Calu3 (cell line): ENCODE results near the gene CDH22. TPM values are rescaled to one million over a fixed set of nuclear protein-coding genes. Genes with fewer than 3 reads are reported as not detected.
A peak's percentile ranks its signal among the peaks of the same experiment; 100 is the strongest.

Experiments used
- BruUV-seq: library from RNA; stranded (reverse); fragments of 400-500 nt; replicated peaks from 2 replicates; lab custom pipeline; 2021; lab: Mats Ljungman, UMichigan
- CTCF ChIA-PET: fragments of 300-600 bp; sonication (Branson Sonifier 250); formaldehyde crosslinking; loops from one replicate; lab custom pipeline; 2022; ENCODE audit warnings: antibody characterized with exemption; lab: Charles Lee
- DNase-seq: peaks from one replicate; pipeline ENCODE4 v3.0.0; 2022
- H3K27ac Mint-ChIP-seq: one replicate; pipeline ENCODE4 v1.8.0; 2022; ENCODE audit warnings: mixed read lengths; ENCODE audit not compliant: unreplicated experiment
- H3K27me3 Mint-ChIP-seq: one replicate; pipeline ENCODE4 v1.8.0; 2022; ENCODE audit warnings: mixed read lengths; ENCODE audit not compliant: unreplicated experiment
- H3K36me3 Mint-ChIP-seq: one replicate; pipeline ENCODE4 v1.8.0; 2022; ENCODE audit warnings: mild to moderate bottlenecking, moderate library complexity, mixed read lengths; ENCODE audit not compliant: insufficient read depth, unreplicated experiment
- H3K4me1 Mint-ChIP-seq: one replicate; pipeline ENCODE4 v1.8.0; 2022; ENCODE audit warnings: mild to moderate bottlenecking, low read depth, mixed read lengths; ENCODE audit not compliant: unreplicated experiment
- H3K4me3 Mint-ChIP-seq: one replicate; pipeline ENCODE4 v1.8.0; 2022; ENCODE audit warnings: mild to moderate bottlenecking, low read depth, moderate library complexity, mixed read lengths; ENCODE audit not compliant: unreplicated experiment
- H3K9me3 Mint-ChIP-seq: one replicate; pipeline ENCODE4 v1.8.0; 2022; ENCODE audit warnings: low read depth, mixed read lengths; ENCODE audit not compliant: unreplicated experiment
- CTCF ChIP-seq: fragments of 200-600 bp; IDR thresholded peaks from one replicate; pipeline ENCODE4 v1.8.0; 2022; ENCODE audit warnings: antibody characterized with exemption; ENCODE audit not compliant: unreplicated experiment
- intact Hi-C: fragments of 100-400 bp; cut with micrococcal nuclease; formaldehyde crosslinking; loops from one replicate; pipeline ENCODE4 v1.10.0; 2022; ENCODE audit not compliant: unreplicated experiment
- total RNA-seq: library from RNA; stranded (reverse); gene quantifications from 2 replicates; pipeline ENCODE4 v1.2.3, GENCODE V29; 2022

Gene CDH22
- total RNA-seq, 1 experiment from 2014 or later = not detected

DNA sequence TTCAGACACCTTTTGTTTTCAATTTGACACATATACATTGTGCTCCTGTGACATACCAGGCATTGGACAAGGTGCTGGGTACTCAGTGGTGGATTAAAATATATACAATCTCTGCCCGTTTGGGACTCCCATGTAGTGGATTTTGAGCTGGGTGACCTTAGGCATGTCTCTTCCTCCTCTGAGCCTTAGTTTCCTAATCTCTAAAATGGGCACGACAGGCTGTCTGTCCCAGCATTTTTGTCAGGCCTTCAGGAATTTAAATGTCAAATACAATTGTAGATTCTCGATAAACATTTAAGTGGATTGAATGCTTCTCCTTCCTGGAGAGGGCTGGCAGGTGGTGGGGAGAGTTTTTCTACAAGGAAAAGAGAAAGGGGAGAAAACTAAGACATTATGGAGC is 22.6 kb downstream of the CDH22 start:
- Mint-ChIP-seq H3K27ac (no peak overlapping the region), H3K27me3 (no peaks in the 10 kb centered on the region)

GRCh38 chr20:46285072-46285471 is 23.2 kb downstream of the CDH22 start:
- intact Hi-C loops = no loop called here
- H3K36me3 Mint-ChIP-seq = no peaks in the 10 kb centered on the region
- DNase-seq = no peak
- H3K9me3 Mint-ChIP-seq = no peaks in the 10 kb centered on the region
- no peak for TF ChIP-seq CTCF
- no peaks in the 10 kb centered on the region for H3K27me3 Mint-ChIP-seq
- no peak overlapping the region for H3K27ac Mint-ChIP-seq
- CTCF ChIA-PET = no interaction called here
- peaks cover 27% of the 10 kb centered on the region for H3K4me1 Mint-ChIP-seq
- BruUV-seq = no TSS peak
- H3K4me3 Mint-ChIP-seq = no peak overlapping the region

More for the DNA sequence above, 22.6 kb downstream of the CDH22 start:
- TF ChIP-seq CTCF = no peak
- DNase-seq = no peak
- H3K36me3 Mint-ChIP-seq = no peaks in the 10 kb centered on the region
- intact Hi-C loops = no loop called here
- no peaks in the 10 kb centered on the region for H3K9me3 Mint-ChIP-seq
- CTCF ChIA-PET = no interaction called here
- H3K4me1 Mint-ChIP-seq = peaks cover 25% of the 10 kb centered on the region
- BruUV-seq = no TSS peak
- no peak overlapping the region for H3K4me3 Mint-ChIP-seq

- intact Hi-C loops = no loop called here
- BruUV-seq = no TSS peak
- no peak overlapping the region for H3K27ac Mint-ChIP-seq
- H3K36me3 Mint-ChIP-seq = no peaks in the 10 kb centered on the region
- DNase-seq = no peak
- no peaks in the 10 kb centered on the region for H3K27me3 Mint-ChIP-seq
- no peaks in the 10 kb centered on the region for H3K9me3 Mint-ChIP-seq
- CTCF ChIA-PET = interaction anchor here (0.6 kb wide), 1 partner anchor 10 kb away, joined by 5 read pairs; no protein-coding TSS in a partner anchor
- H3K4me1 Mint-ChIP-seq = peaks cover 27% of the 10 kb centered on the region
- no peak overlapping the region for H3K4me3 Mint-ChIP-seq
- TF ChIP-seq CTCF = no peak
Observed at GRCh38 chr20:46284040-46284427, 24.3 kb downstream of the CDH22 start.

- H3K27ac Mint-ChIP-seq = no peak overlapping the region
- TF ChIP-seq CTCF = no peak
- DNase-seq = peak; percentile 54
- no peak overlapping the region for H3K4me3 Mint-ChIP-seq
- no peaks in the 10 kb centered on the region for H3K36me3 Mint-ChIP-seq
- H3K4me1 Mint-ChIP-seq = peaks cover 27% of the 10 kb centered on the region
- H3K27me3 Mint-ChIP-seq = no peaks in the 10 kb centered on the region
- intact Hi-C loops = no loop called here
- CTCF ChIA-PET = interaction anchor here (0.6 kb wide), 1 partner anchor 10 kb away, joined by 5 read pairs; no protein-coding TSS in a partner anchor
- H3K9me3 Mint-ChIP-seq = no peaks in the 10 kb centered on the region
- BruUV-seq = no TSS peak
Observed at GRCh38 chr20:46283426-46284039, 24.8 kb downstream of the CDH22 start.
